ENCODE results near the gene PDE3B. TPM values are rescaled to one million over a fixed set of nuclear protein-coding genes. Genes with fewer than 3 reads are reported as not detected.

PDE3B gene
- polyA plus RNA-seq, 1 experiment: 0.10 TPM

DNA sequence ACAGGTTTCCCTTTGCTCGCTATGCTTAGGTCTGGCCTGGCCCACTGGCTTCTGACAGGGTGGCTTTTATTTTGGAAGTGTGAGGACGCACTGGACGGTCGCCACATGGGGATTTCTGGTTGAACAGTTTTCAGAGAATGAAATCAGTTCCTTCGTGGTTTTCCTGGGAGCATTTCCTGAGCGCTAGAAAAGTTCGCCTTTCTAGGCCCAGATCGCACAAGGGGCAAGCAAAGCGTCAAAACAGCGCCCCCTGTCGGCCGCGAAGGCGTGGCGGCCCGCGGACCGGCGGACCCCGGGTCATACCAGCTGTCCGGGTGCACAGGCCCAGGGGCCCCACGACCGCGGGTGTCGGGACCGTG lies 261.1 kb downstream of the PDE3B start:
- peaks cover 2% of the 10 kb centered on the region; the same call in 1 of the 2 replicates for H3K9me3 ChIP-seq (ENCODE audit: control insufficient read depth, insufficient read depth, low read length)
- CTCF ChIA-PET: interaction anchor here (0.5 to 5.2 kb wide), 5 partner anchors 10 to 134 kb away, joined by 3 to 37 read pairs (median 7); partner anchors contain the start of gene CYP2R1
- POLR2A ChIA-PET: no interaction called here
- no peak for DNase-seq (ENCODE audit: low read depth, low spot score)
- H3K27me3 ChIP-seq (ENCODE audit: control insufficient read depth, insufficient read depth, low read length): no peaks in the 10 kb centered on the region
- TF ChIP-seq, protein P1, sequence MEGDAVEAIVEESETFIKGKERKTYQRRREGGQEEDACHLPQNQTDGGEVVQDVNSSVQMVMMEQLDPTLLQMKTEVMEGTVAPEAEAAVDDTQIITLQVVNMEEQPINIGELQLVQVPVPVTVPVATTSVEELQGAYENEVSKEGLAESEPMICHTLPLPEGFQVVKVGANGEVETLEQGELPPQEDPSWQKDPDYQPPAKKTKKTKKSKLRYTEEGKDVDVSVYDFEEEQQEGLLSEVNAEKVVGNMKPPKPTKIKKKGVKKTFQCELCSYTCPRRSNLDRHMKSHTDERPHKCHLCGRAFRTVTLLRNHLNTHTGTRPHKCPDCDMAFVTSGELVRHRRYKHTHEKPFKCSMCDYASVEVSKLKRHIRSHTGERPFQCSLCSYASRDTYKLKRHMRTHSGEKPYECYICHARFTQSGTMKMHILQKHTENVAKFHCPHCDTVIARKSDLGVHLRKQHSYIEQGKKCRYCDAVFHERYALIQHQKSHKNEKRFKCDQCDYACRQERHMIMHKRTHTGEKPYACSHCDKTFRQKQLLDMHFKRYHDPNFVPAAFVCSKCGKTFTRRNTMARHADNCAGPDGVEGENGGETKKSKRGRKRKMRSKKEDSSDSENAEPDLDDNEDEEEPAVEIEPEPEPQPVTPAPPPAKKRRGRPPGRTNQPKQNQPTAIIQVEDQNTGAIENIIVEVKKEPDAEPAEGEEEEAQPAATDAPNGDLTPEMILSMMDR (IDR thresholded peaks at IDR 0.05; ENCODE audit: low read depth, low read length): peak; percentile 79
- H3K27ac ChIP-seq (ENCODE audit: low read depth, low read length): no peak overlapping the region
- peak overlapping the region; percentile 50 for H3K4me3 ChIP-seq (ENCODE audit: low read depth, low read length)

DNA sequence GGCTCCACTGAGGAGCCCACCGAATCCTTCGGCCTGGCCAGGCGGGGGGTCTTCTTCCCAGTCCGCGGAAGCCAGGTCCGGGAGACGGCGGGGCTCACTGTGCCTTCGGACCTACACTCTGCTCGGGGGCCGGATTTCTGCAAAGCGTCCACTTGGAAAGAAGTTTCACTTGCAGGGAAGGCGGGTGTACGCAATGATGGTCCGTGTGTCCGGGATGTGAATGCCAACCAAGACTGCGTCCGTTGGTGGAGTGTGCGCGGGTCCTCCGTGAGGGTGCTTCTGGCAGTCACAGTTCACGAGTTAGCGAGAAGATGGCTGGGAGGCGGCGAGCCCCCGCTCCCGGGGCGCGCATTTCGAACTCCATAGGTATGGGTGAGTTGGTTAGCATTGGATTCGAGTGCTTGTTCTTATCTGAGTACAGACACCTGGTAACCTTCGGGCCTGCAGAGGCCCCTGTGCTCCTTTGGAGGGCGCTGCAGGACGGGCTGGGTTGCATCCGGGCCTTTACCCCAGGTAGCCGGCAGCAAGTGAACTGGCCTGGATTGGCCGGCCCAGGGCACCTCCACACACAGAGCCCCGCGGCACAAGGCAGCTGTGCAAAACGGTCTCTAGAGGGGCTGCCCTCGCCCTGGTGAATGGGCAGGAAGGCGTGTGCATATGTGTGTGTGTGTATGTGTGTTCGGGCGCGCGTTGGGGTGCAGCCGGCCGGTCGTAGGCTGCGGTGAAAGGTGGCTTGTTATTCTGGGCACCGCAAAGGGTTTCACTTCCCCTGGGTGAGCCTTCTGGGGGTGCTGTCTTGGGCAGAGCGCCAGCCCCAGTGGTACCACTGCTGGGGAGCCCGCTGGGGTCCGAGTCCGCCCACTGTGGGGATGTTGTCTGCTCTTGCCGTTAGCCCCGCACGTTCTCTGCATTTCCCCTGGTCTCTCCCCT lies 261.8 kb downstream of the PDE3B start:
- ChIA-PET CTCF (interaction anchor here (0.5 to 5.2 kb wide), 7 partner anchors 11 to 140 kb away, joined by 3 to 99 read pairs (median 8); partner anchors contain the start of gene CYP2R1), POLR2A (no interaction called here)
- no peaks in the 10 kb centered on the region for H3K27me3 ChIP-seq (ENCODE audit: control insufficient read depth, insufficient read depth, low read length)
- H3K27ac ChIP-seq (ENCODE audit: low read depth, low read length): no peak overlapping the region
- DNase-seq (ENCODE audit: low read depth, low spot score): no peak
- H3K9me3 ChIP-seq (ENCODE audit: control insufficient read depth, insufficient read depth, low read length): peaks cover 2% of the 10 kb centered on the region; the same call in 1 of the 2 replicates
- peak overlapping the region; percentile 50 for H3K4me3 ChIP-seq (ENCODE audit: low read depth, low read length)
- TF ChIP-seq, protein P1 (IDR thresholded peaks at IDR 0.05; ENCODE audit: low read depth, low read length): peak; percentile 34; the same call in 1 of the 2 replicates

DNA sequence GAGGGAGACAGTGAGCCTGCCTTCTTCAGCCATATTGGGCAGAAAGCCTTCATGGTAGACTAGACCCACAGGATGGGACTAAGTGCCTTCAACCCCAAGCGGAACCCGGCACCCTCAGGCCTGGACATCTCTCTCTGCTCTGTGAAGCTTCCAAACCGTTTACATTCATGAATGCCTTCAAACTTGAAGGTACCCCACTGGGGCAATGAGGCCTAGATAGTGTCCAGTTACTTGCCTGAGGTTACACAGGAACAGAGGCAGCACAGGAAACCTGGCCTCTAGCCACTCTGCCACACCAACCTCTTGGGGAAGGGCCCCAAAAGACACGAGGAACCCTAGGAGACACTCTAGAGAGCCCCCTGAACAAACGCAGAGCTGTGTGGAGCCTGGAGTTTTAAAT lies 263.0 kb downstream of the PDE3B start:
- ChIA-PET CTCF (interaction anchor here (0.6 to 5.2 kb wide), 17 partner anchors 8 to 407 kb away, joined by 3 to 99 read pairs (median 5); partner anchors contain the start of genes CYP2R1 and PSMA1), POLR2A (interaction anchor here (1.0 kb wide), 1 partner anchor 15 kb away, joined by 3 read pairs; the partner anchor contains the start of gene CYP2R1)
- no peak for DNase-seq (ENCODE audit: low read depth, low spot score)
- H3K27me3 ChIP-seq (ENCODE audit: control insufficient read depth, insufficient read depth, low read length): no peaks in the 10 kb centered on the region
- TF ChIP-seq, protein P1 (IDR thresholded peaks at IDR 0.05; ENCODE audit: low read depth, low read length): no peak
- H3K27ac ChIP-seq (ENCODE audit: low read depth, low read length): no peak overlapping the region
- peaks cover 2% of the 10 kb centered on the region; the same call in 1 of the 2 replicates for H3K9me3 ChIP-seq (ENCODE audit: control insufficient read depth, insufficient read depth, low read length)
- H3K4me3 ChIP-seq (ENCODE audit: low read depth, low read length): no peak overlapping the region

DNA sequence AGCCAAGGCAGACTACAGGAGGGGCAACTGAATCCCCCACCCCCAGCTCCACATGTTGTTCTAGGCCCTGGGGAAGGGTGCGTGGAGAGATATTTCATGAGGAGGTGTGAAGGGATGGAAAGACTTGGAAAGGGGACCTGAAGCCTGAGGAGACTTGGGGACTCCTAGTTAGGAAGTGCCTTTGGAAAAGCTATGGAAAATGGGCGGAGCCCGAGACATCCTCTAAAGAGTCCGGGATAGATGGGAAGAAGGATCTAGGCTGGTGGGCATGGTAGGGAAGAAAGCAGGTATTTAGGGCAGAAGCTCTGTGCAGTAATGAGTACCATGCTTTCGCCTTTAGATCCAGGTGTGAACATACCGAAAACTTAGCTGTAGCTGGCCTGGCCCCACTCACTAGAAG lies 263.4 kb downstream of the PDE3B start:
- H3K27ac ChIP-seq (ENCODE audit: low read depth, low read length): no peak overlapping the region
- TF ChIP-seq, protein P1 (IDR thresholded peaks at IDR 0.05; ENCODE audit: low read depth, low read length): no peak
- ChIA-PET POLR2A (interaction anchor here (1.0 to 1.2 kb wide), 2 partner anchors 15 kb away, joined by 3 to 4 read pairs; partner anchors contain the start of gene CYP2R1), CTCF (interaction anchor here (0.9 to 5.2 kb wide), 28 partner anchors 8 to 386 kb away, joined by 3 to 99 read pairs (median 6); partner anchors contain the start of genes CALCB, CYP2R1 and PSMA1)
- peaks cover 2% of the 10 kb centered on the region; the same call in 1 of the 2 replicates for H3K9me3 ChIP-seq (ENCODE audit: control insufficient read depth, insufficient read depth, low read length)
- H3K27me3 ChIP-seq (ENCODE audit: control insufficient read depth, insufficient read depth, low read length): no peaks in the 10 kb centered on the region
- no peak for DNase-seq (ENCODE audit: low read depth, low spot score)
- H3K4me3 ChIP-seq (ENCODE audit: low read depth, low read length): no peak overlapping the region
